Parathyroid adenoma (tissue), 2 donors: ENCODE data around the gene EXOC4.

Source experiments
- H2AFZ ChIP-seq: fragments of 300-600 bp; sonication (generic); one replicate; pipeline ENCODE4 v1.7.0; 2017; ENCODE audit warnings: antibody characterized with exemption, mild to moderate bottlenecking
- H3K27ac ChIP-seq: fragments of 300-600 bp; sonication (generic); one replicate; pipeline ENCODE4 v1.7.0; 2017
- H3K27me3 ChIP-seq: fragments of 300-600 bp; sonication (generic); one replicate; pipeline ENCODE4 v1.7.0; 2017; ENCODE audit warnings: low read length; ENCODE audit not compliant: control insufficient read depth, insufficient read depth
- H3K36me3 ChIP-seq: fragments of 300-600 bp; sonication (generic); one replicate; pipeline ENCODE4 v1.7.0; 2017; ENCODE audit warnings: low read length; ENCODE audit not compliant: control insufficient read depth, insufficient read depth
- H3K4me1 ChIP-seq: fragments of 300-600 bp; sonication (generic); one replicate; pipeline ENCODE4 v1.7.0; 2017; ENCODE audit warnings: control low read depth
- H3K4me2 ChIP-seq: fragments of 300-600 bp; sonication (generic); one replicate; pipeline ENCODE4 v1.7.0; 2017; ENCODE audit warnings: low read length
- H3K4me3 ChIP-seq: fragments of 300-600 bp; sonication (generic); one replicate; pipeline ENCODE4 v1.7.0; 2017; ENCODE audit warnings: low read depth, low read length
- H3K79me2 ChIP-seq: fragments of 300-600 bp; sonication (generic); one replicate; pipeline ENCODE4 v1.7.0; 2017; ENCODE audit warnings: control low read depth
- H3K9ac ChIP-seq: fragments of 300-600 bp; sonication (generic); one replicate; pipeline ENCODE4 v1.7.0; 2017; ENCODE audit warnings: mild to moderate bottlenecking
- H3K9me3 ChIP-seq: fragments of 300-600 bp; sonication (generic); one replicate; pipeline ENCODE4 v1.7.0; 2017; ENCODE audit warnings: low read length; ENCODE audit not compliant: control insufficient read depth
- CTCF ChIP-seq: fragments of 300-600 bp; sonication (generic); IDR thresholded peaks from one replicate; pipeline ENCODE4 v1.7.0; 2017; ENCODE audit warnings: antibody characterized with exemption, mild to moderate bottlenecking
- donor health status: primary hyperparathyroidism.

EXOC4 gene

GRCh38 chr7:133741078-133741477 is 488.2 kb downstream of the EXOC4 start:
- Histone ChIP-seq H3K27me3 (no peaks in the 10 kb centered on the region), H3K27ac (no peak overlapping the region), H3K4me3 (no peak overlapping the region), H2AFZ (no peak overlapping the region), H3K4me2 (no peak overlapping the region), H3K79me2 (no peaks in the 10 kb centered on the region), H3K9me3 (no peaks in the 10 kb centered on the region), H3K4me1 (peaks cover 3% of the 10 kb centered on the region), H3K9ac (no peak overlapping the region), H3K36me3 (no peaks in the 10 kb centered on the region)
- no peak for TF ChIP-seq CTCF

GRCh38 chr7:133741703-133742102 is 488.8 kb downstream of the EXOC4 start:
- no peak for TF ChIP-seq CTCF
- no peaks in the 10 kb centered on the region for H3K79me2 ChIP-seq
- peaks cover 3% of the 10 kb centered on the region for H3K4me1 ChIP-seq
- H3K27me3 ChIP-seq, result no peaks in the 10 kb centered on the region
- no peaks in the 10 kb centered on the region for H3K36me3 ChIP-seq
- no peak overlapping the region for H3K4me3 ChIP-seq
- H3K9ac ChIP-seq, result no peak overlapping the region
- H3K9me3 ChIP-seq, result no peaks in the 10 kb centered on the region
- no peak overlapping the region for H2AFZ ChIP-seq
- no peak overlapping the region for H3K4me2 ChIP-seq
- H3K27ac ChIP-seq, result no peak overlapping the region

- no peaks in the 10 kb centered on the region for H3K36me3 ChIP-seq
- H3K27me3 ChIP-seq, result no peaks in the 10 kb centered on the region
- no peak overlapping the region for H3K9ac ChIP-seq
- peaks cover 5% of the 10 kb centered on the region for H3K4me1 ChIP-seq
- H2AFZ ChIP-seq, result no peak overlapping the region
- no peak overlapping the region for H3K27ac ChIP-seq
- peak; percentile 23 for TF ChIP-seq CTCF
- H3K9me3 ChIP-seq, result no peaks in the 10 kb centered on the region
- no peak overlapping the region for H3K4me3 ChIP-seq
- H3K4me2 ChIP-seq, result no peak overlapping the region
- no peaks in the 10 kb centered on the region for H3K79me2 ChIP-seq
Measured at GRCh38 chr7:133742709-133743538, 490.0 kb downstream of the EXOC4 start.

- Histone ChIP-seq H3K4me1 (peaks cover 15% of the 10 kb centered on the region), H3K9me3 (no peaks in the 10 kb centered on the region), H3K79me2 (no peaks in the 10 kb centered on the region), H2AFZ (no peak overlapping the region), H3K27me3 (no peaks in the 10 kb centered on the region), H3K9ac (no peak overlapping the region), H3K36me3 (no peaks in the 10 kb centered on the region), H3K27ac (no peak overlapping the region), H3K4me2 (no peak overlapping the region), H3K4me3 (no peak overlapping the region)
- TF ChIP-seq CTCF, result no peak
Measured at GRCh38 chr7:133744451-133744850, 491.6 kb downstream of the EXOC4 start.

- H3K27me3 ChIP-seq, result no peaks in the 10 kb centered on the region
- no peaks in the 10 kb centered on the region for H3K79me2 ChIP-seq
- no peaks in the 10 kb centered on the region for H3K36me3 ChIP-seq
- H3K4me2 ChIP-seq, result no peak overlapping the region
- H3K9me3 ChIP-seq, result no peaks in the 10 kb centered on the region
- no peak overlapping the region for H3K4me3 ChIP-seq
- no peak for TF ChIP-seq CTCF
- H3K9ac ChIP-seq, result no peak overlapping the region
- no peak overlapping the region for H2AFZ ChIP-seq
- peaks cover 15% of the 10 kb centered on the region for H3K4me1 ChIP-seq
- H3K27ac ChIP-seq, result no peak overlapping the region
Measured at GRCh38 chr7:133746305-133746704, 493.4 kb downstream of the EXOC4 start.
